GM13977 (cell line): ENCODE measurements around the gene TGFBR2.
A peak's percentile ranks its signal among the peaks of the same experiment; 100 is the strongest.

Source experiments
- DNase-seq: peaks from one replicate; pipeline ENCODE4 v3.0.0; 2012; ENCODE audit warnings: low spot score
- in situ Hi-C: fragments of 300-500 bp; cut with MboI; formaldehyde crosslinking; loops from one replicate; pipeline ENCODE4 v1.12.0; 2022; ENCODE audit warnings: low sequenced_read_pairs, low pct_unique_long_range_greater_than_20kb, mixed read lengths, inconsistent platforms; ENCODE audit not compliant: unreplicated experiment
- TF ChIP-seq, protein P1 (sequence below): IDR thresholded peaks from 2 replicates; pipeline ENCODE4 v1.5.1; 2012; ENCODE audit warnings: mild to moderate bottlenecking, control low read depth; ENCODE audit not compliant: insufficient read depth; ENCODE audit errors: extremely low read depth, missing control alignments

The TGFBR2 gene

DNA sequence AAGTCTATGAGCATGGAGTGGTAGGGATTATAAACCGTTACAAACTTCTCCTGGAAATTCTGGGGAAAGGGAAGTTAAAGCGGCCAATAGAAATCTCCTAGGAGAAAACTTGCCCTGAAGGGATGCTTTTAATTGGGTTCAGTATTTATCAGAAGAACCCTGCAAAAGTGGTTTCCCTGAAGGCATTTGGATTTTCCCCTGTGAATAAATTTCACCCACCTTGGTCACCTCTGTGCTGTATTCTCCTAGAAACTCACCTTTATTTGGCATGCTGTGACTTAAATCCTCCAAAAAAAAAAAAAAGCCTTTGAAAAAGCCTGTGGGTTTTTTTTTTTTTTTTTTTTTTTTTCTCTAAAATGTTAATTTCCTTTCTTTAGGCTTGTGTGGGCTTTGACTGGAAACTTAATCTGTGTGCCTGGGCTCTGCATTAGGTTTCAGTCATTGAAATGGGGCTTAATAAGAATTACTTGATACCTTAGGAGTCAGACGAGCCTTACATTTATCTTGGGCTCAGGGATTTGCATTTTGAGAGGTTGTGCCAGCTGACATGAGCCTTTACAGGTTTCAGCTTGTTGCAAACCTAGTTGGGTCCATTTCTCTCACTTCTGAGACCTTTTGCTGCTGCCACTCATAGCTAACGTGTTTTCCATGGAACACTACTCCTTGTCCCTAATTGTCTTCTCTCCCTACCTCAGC lies 22.0 kb downstream of the TGFBR2 start:
- in situ Hi-C loops: no loop called here
- TF ChIP-seq, protein P1, sequence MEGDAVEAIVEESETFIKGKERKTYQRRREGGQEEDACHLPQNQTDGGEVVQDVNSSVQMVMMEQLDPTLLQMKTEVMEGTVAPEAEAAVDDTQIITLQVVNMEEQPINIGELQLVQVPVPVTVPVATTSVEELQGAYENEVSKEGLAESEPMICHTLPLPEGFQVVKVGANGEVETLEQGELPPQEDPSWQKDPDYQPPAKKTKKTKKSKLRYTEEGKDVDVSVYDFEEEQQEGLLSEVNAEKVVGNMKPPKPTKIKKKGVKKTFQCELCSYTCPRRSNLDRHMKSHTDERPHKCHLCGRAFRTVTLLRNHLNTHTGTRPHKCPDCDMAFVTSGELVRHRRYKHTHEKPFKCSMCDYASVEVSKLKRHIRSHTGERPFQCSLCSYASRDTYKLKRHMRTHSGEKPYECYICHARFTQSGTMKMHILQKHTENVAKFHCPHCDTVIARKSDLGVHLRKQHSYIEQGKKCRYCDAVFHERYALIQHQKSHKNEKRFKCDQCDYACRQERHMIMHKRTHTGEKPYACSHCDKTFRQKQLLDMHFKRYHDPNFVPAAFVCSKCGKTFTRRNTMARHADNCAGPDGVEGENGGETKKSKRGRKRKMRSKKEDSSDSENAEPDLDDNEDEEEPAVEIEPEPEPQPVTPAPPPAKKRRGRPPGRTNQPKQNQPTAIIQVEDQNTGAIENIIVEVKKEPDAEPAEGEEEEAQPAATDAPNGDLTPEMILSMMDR: no peak
- no peak for DNase-seq

DNA sequence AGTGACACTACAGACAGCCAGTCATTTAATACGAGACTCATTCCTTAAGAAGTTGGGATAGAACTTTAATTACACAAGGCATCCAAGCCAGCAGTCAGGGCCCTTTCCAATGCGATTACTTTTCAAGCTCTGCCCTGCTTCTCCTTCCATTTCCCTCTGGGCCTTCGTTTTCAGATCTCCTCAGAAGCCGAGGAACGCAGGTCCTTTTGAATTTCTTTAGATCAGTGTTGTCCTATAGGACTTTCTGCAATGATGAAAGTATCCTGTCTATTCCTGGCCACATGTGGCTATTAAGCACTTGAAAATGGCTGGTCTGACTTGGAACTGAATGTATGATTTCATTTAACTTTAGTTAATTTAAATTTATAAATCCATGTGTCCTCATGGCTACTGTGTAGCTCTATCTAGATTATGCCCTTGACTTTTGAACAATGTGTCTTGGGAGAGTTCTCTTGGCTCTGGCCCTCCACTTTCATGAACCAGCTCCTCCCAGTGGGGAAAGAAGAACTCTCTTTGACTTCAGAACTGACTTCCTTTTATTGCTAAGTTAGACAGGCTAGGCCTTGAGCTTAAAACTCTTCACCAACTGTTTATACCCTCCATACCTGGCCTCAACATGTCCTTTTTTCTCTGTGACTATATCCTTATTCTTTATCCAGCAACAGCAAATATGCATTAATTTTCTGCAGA lies 22.6 kb downstream of the TGFBR2 start:
- DNase-seq: no peak
- in situ Hi-C loops: no loop called here
- TF ChIP-seq, protein P1: peak; percentile 4

DNA sequence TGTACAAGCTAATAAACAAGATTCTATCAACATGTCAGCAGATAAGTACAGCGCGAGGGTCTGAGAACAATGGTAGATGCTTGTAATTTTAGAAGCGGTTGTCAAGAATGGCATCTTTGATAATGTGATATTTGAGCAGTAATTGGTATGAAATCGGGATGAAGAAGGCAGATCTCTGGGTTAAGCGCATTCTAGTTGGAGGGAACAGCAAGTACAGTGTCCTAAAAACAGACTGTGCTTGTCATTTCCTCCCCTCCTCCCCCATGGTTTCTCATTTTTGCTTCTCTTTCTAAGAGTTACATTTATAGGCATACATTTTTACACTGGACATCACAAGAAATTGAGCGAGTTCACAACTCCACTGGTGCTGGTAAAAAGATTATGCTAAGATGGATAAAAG lies 23.3 kb downstream of the TGFBR2 start:
- no peak for DNase-seq
- in situ Hi-C loops: no loop called here
- TF ChIP-seq, protein P1: no peak

DNA sequence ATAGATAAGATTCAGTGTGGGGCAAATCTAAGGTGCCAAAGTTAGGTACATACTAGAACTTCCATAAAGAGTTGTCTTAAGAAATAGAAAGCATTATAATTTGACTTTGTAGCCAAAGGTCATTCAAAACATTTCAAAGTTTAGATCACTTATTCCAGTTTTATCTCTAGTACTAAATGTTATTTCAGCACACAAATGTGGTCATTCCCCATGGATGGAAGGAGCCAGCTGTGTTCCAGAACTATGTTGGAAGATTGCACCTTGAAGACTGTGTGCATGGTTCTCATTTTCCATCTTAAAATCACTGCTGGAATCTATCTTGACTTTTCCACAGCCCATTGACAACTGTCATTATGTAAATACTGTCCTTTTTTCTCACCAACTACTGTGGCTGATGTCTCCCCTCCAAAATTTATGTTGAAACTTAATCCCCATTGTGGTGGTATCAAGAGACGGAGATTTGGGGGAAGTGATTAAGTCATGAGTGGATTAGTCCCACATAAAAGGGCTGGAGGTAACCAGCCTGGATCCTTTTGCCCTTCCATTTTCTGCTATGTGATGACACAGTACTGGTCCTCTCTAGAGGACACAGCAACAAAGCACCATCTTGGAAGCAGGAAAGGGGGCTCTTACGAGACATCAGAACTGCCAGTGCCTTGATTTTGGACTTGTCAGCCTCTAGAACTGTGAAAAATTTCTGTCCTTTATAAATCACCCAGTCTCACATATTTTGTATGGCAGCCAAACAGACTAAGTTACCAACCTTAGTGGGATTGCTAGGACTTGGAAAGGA lies 24.0 kb downstream of the TGFBR2 start:
- no peak for DNase-seq
- TF ChIP-seq, protein P1: no peak
- in situ Hi-C loops: no loop called here

DNA sequence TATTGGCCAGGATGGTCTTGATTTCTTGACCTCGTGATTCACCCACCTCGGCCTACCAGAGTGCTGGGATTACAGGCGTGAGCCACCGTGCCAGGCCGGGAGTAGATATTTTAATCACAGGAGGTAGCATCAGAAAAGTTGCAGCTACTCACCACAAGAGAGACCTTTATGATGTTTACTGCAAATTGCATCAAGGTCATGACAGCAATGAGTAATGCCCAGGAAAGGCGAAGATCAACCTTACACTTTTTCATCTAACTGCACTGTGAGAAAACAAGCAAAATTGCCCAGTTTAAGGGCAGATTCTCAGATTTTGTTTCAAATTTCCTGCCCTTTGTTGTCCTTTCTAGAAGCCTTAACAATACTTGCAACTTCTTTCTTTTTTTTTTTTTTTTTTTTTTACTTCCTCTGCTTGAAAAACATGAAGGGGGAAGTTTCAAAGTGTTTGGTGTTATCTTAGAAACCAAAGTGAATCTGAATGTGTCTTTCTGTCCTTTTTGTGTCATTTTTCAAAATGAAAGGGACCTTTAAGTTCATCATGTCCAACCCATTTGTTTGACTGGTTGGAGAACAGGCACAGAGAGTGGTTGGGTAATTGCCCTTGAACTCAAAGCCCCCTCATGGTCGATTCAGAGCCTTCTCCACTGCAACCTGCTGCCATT lies 25.0 kb downstream of the TGFBR2 start:
- TF ChIP-seq, protein P1: no peak
- DNase-seq: no peak
- in situ Hi-C loops: no loop called here

DNA sequence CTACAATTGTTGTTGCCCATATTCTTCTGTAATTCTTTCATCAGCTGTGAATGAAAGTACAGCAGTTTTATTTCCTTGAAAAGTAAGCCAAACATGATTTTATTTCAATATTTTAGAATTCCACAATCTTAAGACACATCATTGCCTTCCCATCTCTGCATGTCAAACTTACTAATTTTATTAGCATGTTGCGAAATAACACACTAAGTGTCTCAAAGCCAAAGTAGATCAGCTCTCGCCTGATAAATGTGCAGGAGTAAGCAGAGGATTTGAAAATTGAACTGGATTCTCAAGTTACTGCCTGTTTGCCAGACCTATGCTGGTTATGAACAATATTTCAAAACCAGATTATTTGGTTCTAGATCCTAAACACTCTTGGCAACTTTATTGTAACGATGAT lies 25.7 kb downstream of the TGFBR2 start:
- no peak for DNase-seq
- in situ Hi-C loops: no loop called here
- TF ChIP-seq, protein P1: no peak
